Stimulated activated CD4-positive, alpha-beta T cell treated with anti-CD3 and anti-CD28 coated beads, Interleukin-2, amount 100 ng/mL, for 48 hours (primary cell): ENCODE data around the gene ETNK1.

Experiments used
- DNase-seq, 2 donors: peaks; one replicate each; pipeline ENCODE4 v3.0.0-alpha.2; 2020

Gene ETNK1

GRCh38 chr12:22635812-22636211, 10.8 kb downstream of the ETNK1 start:
- DNase-seq, result no peak

- DNase-seq, result no peak
Measured at GRCh38 chr12:22640851-22641250, 15.9 kb downstream of the ETNK1 start.

- DNase-seq, result no peak
Measured at GRCh38 chr12:22641353-22642053, 16.5 kb downstream of the ETNK1 start.

- no peak for DNase-seq
Measured at GRCh38 chr12:22648668-22649067, 23.7 kb downstream of the ETNK1 start.

GRCh38 chr12:22653075-22653474, 28.1 kb downstream of the ETNK1 start:
- DNase-seq, result no peak

GRCh38 chr12:22653791-22654190, 28.8 kb downstream of the ETNK1 start:
- no peak for DNase-seq

- DNase-seq, result no peak
Measured at GRCh38 chr12:22656376-22656775, 31.4 kb downstream of the ETNK1 start.

- DNase-seq, result no peak
Measured at GRCh38 chr12:22656831-22657230, 31.9 kb downstream of the ETNK1 start.

- no peak for DNase-seq
Measured at GRCh38 chr12:22657538-22657937, 32.6 kb downstream of the ETNK1 start.

- DNase-seq, result peak; percentile 8 to 28
Measured at GRCh38 chr12:22658214-22658613, 33.2 kb downstream of the ETNK1 start.

- DNase-seq, result no peak
Measured at GRCh38 chr12:22662356-22662755, 37.4 kb downstream of the ETNK1 start.

GRCh38 chr12:22665476-22665875, 40.5 kb downstream of the ETNK1 start:
- DNase-seq, result no peak

GRCh38 chr12:22667122-22667521, 42.2 kb downstream of the ETNK1 start:
- no peak for DNase-seq

GRCh38 chr12:22668441-22668840, 43.5 kb downstream of the ETNK1 start:
- DNase-seq, result no peak

GRCh38 chr12:22670762-22671161, 45.8 kb downstream of the ETNK1 start:
- DNase-seq, result no peak

- no peak for DNase-seq
Measured at GRCh38 chr12:22672951-22673350, 48.0 kb downstream of the ETNK1 start.

GRCh38 chr12:22677781-22678574, 53.0 kb downstream of the ETNK1 start:
- no peak for DNase-seq

GRCh38 chr12:22682663-22683062, 57.7 kb downstream of the ETNK1 start:
- no peak for DNase-seq

- no peak for DNase-seq
Measured at GRCh38 chr12:22683131-22683530, 58.2 kb downstream of the ETNK1 start.

- no peak for DNase-seq
Measured at GRCh38 chr12:22684140-22685118, 59.5 kb downstream of the ETNK1 start.

GRCh38 chr12:22686193-22686592, 61.2 kb downstream of the ETNK1 start:
- DNase-seq, result no peak

- no peak for DNase-seq
Measured at GRCh38 chr12:22687361-22688076, 62.5 kb downstream of the ETNK1 start.

GRCh38 chr12:22689876-22690275, 64.9 kb downstream of the ETNK1 start:
- no peak for DNase-seq
